ENCODE results near the gene MFRP.

DNA sequence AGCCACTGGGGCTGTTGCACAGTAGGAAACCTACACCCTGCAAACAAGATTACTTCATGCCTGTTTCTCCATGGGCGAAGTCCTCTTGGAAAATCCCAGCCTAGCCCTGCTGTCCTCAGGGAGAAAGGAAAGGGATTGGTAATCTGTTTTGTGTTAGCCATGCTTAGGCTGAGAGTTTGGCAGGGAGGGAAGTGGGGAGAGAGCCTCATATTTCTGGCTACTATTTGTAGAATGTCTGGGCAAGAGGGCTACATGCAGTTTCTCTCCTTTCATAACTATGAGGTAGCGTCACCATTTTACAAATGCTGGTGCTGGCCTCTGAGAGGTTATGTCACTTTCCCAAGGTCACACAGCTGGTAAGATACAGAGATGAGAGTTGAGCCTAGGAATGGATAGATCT, 737 bp upstream of the MFRP start:
- TF ChIP-seq POLR2A (IDR thresholded peaks at IDR 0.05) = no peak
- TF ChIP-seq CTCF (IDR thresholded peaks at IDR 0.05) = no peak
- no peak for TF ChIP-seq EP300 (IDR thresholded peaks at IDR 0.05)
